A673 (cell line): ENCODE data around the gene GP1BB. TPM values are rescaled to one million over a fixed set of nuclear protein-coding genes. Genes with fewer than 3 reads are reported as not detected.

Source experiments
- BruUV-seq: library from RNA; stranded (reverse); fragments of 400-500 nt; replicated peaks from 2 replicates; lab custom pipeline; 2021; lab: Mats Ljungman, UMichigan
- CTCF ChIA-PET: fragments of 300-600 bp; sonication (Branson Sonifier 250); formaldehyde crosslinking; loops from one replicate; lab custom pipeline; 2022; ENCODE audit warnings: antibody characterized with exemption; lab: Charles Lee
- POLR2A ChIA-PET: fragments of 300-600 bp; sonication (Branson Sonifier 250); formaldehyde crosslinking; loops from one replicate; lab custom pipeline; 2022; ENCODE audit warnings: antibody characterized with exemption; ENCODE audit not compliant: low non-redundant PET; lab: Charles Lee
- DNase-seq: peaks from one replicate; pipeline ENCODE4 v3.0.0-alpha.2; 2015; ENCODE audit warnings: low spot score
- H3K27ac ChIP-seq: fragments of 200-600 bp; sonication (generic); 2 replicates; pipeline ENCODE4 v1.5.1; 2016; ENCODE audit warnings: mixed run types, low read depth, mild to moderate bottlenecking, mixed read lengths, antibody characterized with exemption, low read length; ENCODE audit not compliant: poor library complexity, severe bottlenecking
- H3K27me3 ChIP-seq: fragments of 200-600 bp; sonication (generic); replicated peaks from 2 replicates; pipeline ENCODE4 v1.6.1; 2017; ENCODE audit warnings: mixed run types, low read depth, mild to moderate bottlenecking, mixed read lengths, antibody characterized with exemption, low read length; ENCODE audit not compliant: insufficient read depth, poor library complexity
- H3K36me3 ChIP-seq: fragments of 200-600 bp; sonication (generic); 2 replicates; pipeline ENCODE4 v1.6.1; 2016; ENCODE audit warnings: mixed run types, mild to moderate bottlenecking, mixed read lengths, antibody characterized with exemption, low read length; ENCODE audit not compliant: insufficient read depth, poor library complexity, severe bottlenecking
- H3K4me1 ChIP-seq: fragments of 200-600 bp; sonication (generic); 2 replicates; pipeline ENCODE4 v1.6.1; 2017; ENCODE audit warnings: mixed run types, mild to moderate bottlenecking, mixed read lengths, antibody characterized with exemption, low read length; ENCODE audit not compliant: insufficient read depth, poor library complexity, severe bottlenecking
- H3K4me3 ChIP-seq: fragments of 200-600 bp; sonication (generic); 2 replicates; pipeline ENCODE4 v1.5.1; 2016; ENCODE audit warnings: low read depth, mixed run types, mild to moderate bottlenecking, mixed read lengths, low read length; ENCODE audit not compliant: poor library complexity, severe bottlenecking
- H3K9me3 ChIP-seq: fragments of 200-600 bp; sonication (generic); 2 replicates; pipeline ENCODE4 v1.6.1; 2016; ENCODE audit warnings: mixed run types, low read depth, mild to moderate bottlenecking, mixed read lengths, antibody characterized with exemption, low read length; ENCODE audit not compliant: poor library complexity, severe bottlenecking
- CTCF ChIP-seq: fragments of 300-800, 200-600 bp; sonication (generic); conservative IDR thresholded peaks from 2 replicates; pipeline ENCODE4 v1.5.1; 2017; ENCODE audit warnings: low read depth, mild to moderate bottlenecking, antibody characterized with exemption, low read length, moderate library complexity, mixed read lengths
- EZH2 ChIP-seq: fragments of 200-600 bp; sonication (generic); IDR thresholded peaks from 2 replicates; pipeline ENCODE4 v1.6.1; 2017; ENCODE audit warnings: borderline replicate concordance, low read depth, mild to moderate bottlenecking, mixed read lengths, antibody characterized with exemption, low read length; ENCODE audit not compliant: poor library complexity, severe bottlenecking
- intact Hi-C: fragments of 100-400 bp; cut with micrococcal nuclease; formaldehyde crosslinking; loops from one replicate; pipeline ENCODE4 v1.10.0; 2022; ENCODE audit not compliant: unreplicated experiment
- total RNA-seq: library from RNA; stranded (reverse); gene quantifications from 2 replicates; pipeline ENCODE4 v1.2.3, GENCODE V29; 2021

Gene GP1BB
- total RNA-seq, 1 experiment from 2014 or later, result 12.6 TPM

DNA sequence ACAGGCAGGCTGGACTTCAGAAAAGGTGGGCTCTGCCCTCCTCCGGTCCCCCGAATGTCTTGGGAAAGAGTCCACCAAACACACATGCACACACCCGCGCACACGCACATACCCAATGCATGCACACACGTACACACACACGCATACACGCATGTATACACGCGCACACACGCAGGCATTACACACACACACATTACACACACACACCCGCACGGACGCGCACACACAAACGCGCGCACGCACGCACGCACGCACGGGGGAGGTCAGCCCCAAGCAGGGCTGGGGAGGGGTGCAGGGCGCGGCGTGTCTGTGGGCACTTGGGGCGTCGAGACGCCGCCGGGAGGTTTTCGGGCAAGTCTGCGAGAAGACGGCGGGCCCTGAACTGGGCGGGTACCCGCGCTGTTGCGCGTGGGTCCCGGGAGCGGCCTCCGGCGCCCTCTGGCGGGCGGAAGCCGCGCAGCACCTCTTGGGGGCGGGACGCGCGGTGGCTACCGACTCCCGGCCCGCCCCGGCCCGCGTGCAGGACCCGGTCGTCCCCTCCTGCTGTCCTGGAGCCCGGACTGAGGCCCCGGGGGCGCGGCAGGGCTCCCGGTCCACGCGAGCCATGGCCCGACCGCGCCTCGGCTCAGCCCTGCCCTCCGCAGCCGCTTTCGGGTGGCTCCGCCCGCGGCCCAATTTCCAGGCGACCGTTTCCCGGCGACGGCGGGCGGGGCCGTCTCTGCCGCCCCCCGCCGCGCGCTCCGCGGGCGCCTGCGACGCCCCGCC is 5.5 kb upstream of the GP1BB start:
- POLR2A ChIA-PET, result no interaction called here
- intact Hi-C loops, result loop anchor here (1.0 to 5.0 kb wide), 2 partner anchors 86 to 286 kb away; partner anchors contain the start of genes HIRA and MRPL40
- Histone ChIP-seq H3K9me3 (no peaks in the 10 kb centered on the region), H3K4me1 (peaks cover 10% of the 10 kb centered on the region), H3K36me3 (peaks cover 31% of the 10 kb centered on the region), H3K27ac (peak overlapping the region; percentile 87), H3K27me3 (no peaks in the 10 kb centered on the region), H3K4me3 (peak overlapping the region; percentile 81)
- CTCF ChIA-PET, result no interaction called here
- TF ChIP-seq EZH2, result no peak
- peak; percentile 62 for TF ChIP-seq CTCF
- no TSS peak for BruUV-seq
- peak; percentile 80 for DNase-seq

GRCh38 chr22:19718456-19719049 is 4.8 kb upstream of the GP1BB start:
- intact Hi-C loops, result loop anchor here (1.0 to 5.0 kb wide), 2 partner anchors 86 to 286 kb away; partner anchors contain the start of genes HIRA and MRPL40
- BruUV-seq, result no TSS peak
- Histone ChIP-seq H3K4me1 (peaks cover 10% of the 10 kb centered on the region), H3K9me3 (no peaks in the 10 kb centered on the region), H3K27me3 (no peaks in the 10 kb centered on the region), H3K36me3 (peaks cover 31% of the 10 kb centered on the region), H3K27ac (peak overlapping the region; percentile 87), H3K4me3 (peak overlapping the region; percentile 81)
- POLR2A ChIA-PET, result no interaction called here
- TF ChIP-seq EZH2, result no peak
- TF ChIP-seq CTCF, result no peak
- no peak for DNase-seq
- CTCF ChIA-PET, result no interaction called here

- DNase-seq, result peak; percentile 34
- Histone ChIP-seq H3K4me3 (peak overlapping the region; percentile 81), H3K9me3 (no peaks in the 10 kb centered on the region), H3K27ac (peak overlapping the region; percentile 87), H3K4me1 (peaks cover 10% of the 10 kb centered on the region), H3K36me3 (peaks cover 31% of the 10 kb centered on the region), H3K27me3 (no peaks in the 10 kb centered on the region)
- TF ChIP-seq CTCF, result no peak
- TF ChIP-seq EZH2, result no peak
- intact Hi-C loops, result loop anchor here (5.0 kb wide), 1 partner anchor 287 kb away; the partner anchor contains the start of genes HIRA and MRPL40
- CTCF ChIA-PET, result interaction anchor here (1.4 kb wide), 1 partner anchor 11 kb away, joined by 4 read pairs; no protein-coding TSS in a partner anchor
- POLR2A ChIA-PET, result no interaction called here
- no TSS peak for BruUV-seq
Measured at GRCh38 chr22:19719050-19719482, 4.3 kb upstream of the GP1BB start.
